Upper lobe of right lung (tissue), 1 donor: ENCODE data around the gene URM1. TPM values are rescaled to one million over a fixed set of nuclear protein-coding genes. Genes with fewer than 3 reads are reported as not detected.

Experiments used
- ATAC-seq: fragments of 200-7000 bp; cut with Tn5 transposase; one replicate; pipeline ENCODE4 v1.9.1; 2020; ENCODE audit warnings: mild to moderate bottlenecking, moderate library complexity
- DNase-seq: peaks from one replicate; pipeline ENCODE4 v3.0.0-alpha.2; 2020
- H3K27ac ChIP-seq: fragments of 200-600 bp; one replicate; pipeline ENCODE4 v1.8.0; 2022
- H3K27me3 ChIP-seq: fragments of 200-600 bp; one replicate; pipeline ENCODE4 v1.8.0; 2022; ENCODE audit warnings: mild to moderate bottlenecking
- H3K36me3 ChIP-seq: fragments of 200-600 bp; one replicate; pipeline ENCODE4 v1.8.0; 2022
- H3K4me1 ChIP-seq: fragments of 200-600 bp; one replicate; pipeline ENCODE4 v1.8.0; 2022
- H3K4me3 ChIP-seq: fragments of 200-600 bp; one replicate; pipeline ENCODE4 v1.8.0; 2022; ENCODE audit warnings: mild to moderate bottlenecking
- H3K9me3 ChIP-seq: fragments of 200-600 bp; one replicate; pipeline ENCODE4 v1.8.0; 2022
- CTCF ChIP-seq: fragments of 200-600 bp; IDR thresholded peaks from one replicate; pipeline ENCODE4 v1.8.0; 2022; ENCODE audit warnings: antibody characterized with exemption
- intact Hi-C: fragments of 100-400 bp; cut with DNase I; formaldehyde crosslinking; loops from one replicate; pipeline ENCODE4 v1.11.0; 2022
- microRNA-seq: library from miRNA; unstranded; fragments of <30 nt; microRNA quantifications from one replicate; pipeline ENCODE4 v1.2.0, GENCODE V29; 2020; ENCODE audit warnings: borderline microRNAs expressed
- total RNA-seq: library from RNA; stranded (reverse); fragmentation: NEBNext Ultra II Directional; extraction: Animal tissue kit (Norgen Biotek cat#: 25700); gene quantifications from one replicate; pipeline ENCODE4 v1.2.1, GENCODE V29; 2021
- donor health status: DM: no; HTN: yes; CAD: no; lungs with severe emphysema.

Gene URM1
- total RNA-seq, 1 donor from 2014 or later, result 56.5 TPM

- no peak overlapping the region for H3K27ac ChIP-seq
- intact Hi-C loops, result no loop called here
- no peaks in the 10 kb centered on the region for H3K9me3 ChIP-seq
- H3K4me3 ChIP-seq, result no peak overlapping the region
- no peaks in the 10 kb centered on the region for H3K36me3 ChIP-seq
- no peaks in the 10 kb centered on the region for H3K27me3 ChIP-seq
- DNase-seq, result peak; percentile 91
- TF ChIP-seq CTCF, result peak; percentile 97
- ATAC-seq, result peak; percentile 98
- peaks cover 5% of the 10 kb centered on the region for H3K4me1 ChIP-seq
These were observed 67.4 kb downstream of the URM1 start for GRCh38 chr9:128438343-128439109.

- H3K9me3 ChIP-seq, result no peaks in the 10 kb centered on the region
- intact Hi-C loops, result no loop called here
- H3K4me3 ChIP-seq, result no peak overlapping the region
- H3K4me1 ChIP-seq, result peaks cover 5% of the 10 kb centered on the region
- ATAC-seq (no peak), DNase-seq (no peak)
- no peaks in the 10 kb centered on the region for H3K36me3 ChIP-seq
- TF ChIP-seq CTCF, result no peak
- H3K27ac ChIP-seq, result no peak overlapping the region
- no peaks in the 10 kb centered on the region for H3K27me3 ChIP-seq
These were observed 68.1 kb downstream of the URM1 start for GRCh38 chr9:128439273-128439672.

Small RNA genes lying within 50 kb of the gene (microRNA-seq; reads per million reads assigned to microRNA genes)
- gene MIR219B, result not detected

Other genes starting within 250 kb of the URM1 start
- 35.1 TPM for gene PTGES2, start 243.6 kb upstream of the URM1 start, total RNA-seq
- gene LCN2, start 221.9 kb upstream of the URM1 start, total RNA-seq, result 14.3 TPM
- gene BBLN, start 211.1 kb upstream of the URM1 start, total RNA-seq, result 39.0 TPM
- gene CIZ1, start 179.8 kb upstream of the URM1 start, total RNA-seq, result 107 TPM
- 5.2 TPM for gene DNM1, start 168.0 kb upstream of the URM1 start, total RNA-seq
- gene GOLGA2, start 95.4 kb upstream of the URM1 start, total RNA-seq, result 88.7 TPM
- 18.9 TPM for gene SWI5, start 95.1 kb upstream of the URM1 start, total RNA-seq
- gene TRUB2, start 48.9 kb upstream of the URM1 start, total RNA-seq, result 19.1 TPM
- gene COQ4, start 48.5 kb upstream of the URM1 start, total RNA-seq, result 31.0 TPM
- 21.4 TPM for gene SLC27A4, start 30.8 kb upstream of the URM1 start, total RNA-seq
- gene CERCAM, start 49.5 kb downstream of the URM1 start, total RNA-seq, result 14.0 TPM
- 17.3 TPM for gene ODF2, start 84.6 kb downstream of the URM1 start, total RNA-seq
- gene GLE1, start 133.3 kb downstream of the URM1 start, total RNA-seq, result 21.8 TPM
- 358 TPM for gene SPTAN1, start 181.2 kb downstream of the URM1 start, total RNA-seq